HG03457 (cell line): ENCODE data around the gene PTPRC.

ENCODE experiments used
- ATAC-seq: cut with Tn5 transposase; IDR thresholded peaks from one replicate; pipeline ENCODE4 v1.9.1; 2021; ENCODE audit warnings: moderate number of reproducible peaks; ENCODE audit not compliant: unreplicated experiment

PTPRC gene

GRCh38 chr1:198699167-198700015 is 60.6 kb downstream of the PTPRC start:
- no peak for ATAC-seq

DNA sequence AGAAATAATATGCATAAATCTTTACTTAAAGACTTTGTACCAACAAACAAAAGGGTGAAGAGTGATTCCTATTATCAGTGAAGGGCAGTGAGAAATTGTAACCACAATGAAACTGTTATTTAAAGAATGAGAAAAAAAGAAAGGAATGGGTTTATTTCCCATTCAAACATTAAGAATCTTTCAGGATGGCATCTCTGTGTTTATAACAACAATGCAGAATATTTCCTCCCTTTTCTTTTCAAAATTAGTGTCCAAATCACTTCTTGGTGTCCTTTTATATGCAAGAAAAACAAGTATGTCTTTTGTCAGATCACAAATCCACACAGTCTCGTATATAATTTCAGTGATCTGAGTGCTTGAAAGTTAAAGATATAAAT is 61.2 kb downstream of the PTPRC start:
- ATAC-seq: no peak

GRCh38 chr1:198700396-198700795 is 61.6 kb downstream of the PTPRC start:
- ATAC-seq: no peak

GRCh38 chr1:198701250-198701649 is 62.4 kb downstream of the PTPRC start:
- no peak for ATAC-seq

GRCh38 chr1:198701766-198702539 is 63.1 kb downstream of the PTPRC start:
- ATAC-seq: no peak

GRCh38 chr1:198708761-198709525 is 70.1 kb downstream of the PTPRC start:
- no peak for ATAC-seq

DNA sequence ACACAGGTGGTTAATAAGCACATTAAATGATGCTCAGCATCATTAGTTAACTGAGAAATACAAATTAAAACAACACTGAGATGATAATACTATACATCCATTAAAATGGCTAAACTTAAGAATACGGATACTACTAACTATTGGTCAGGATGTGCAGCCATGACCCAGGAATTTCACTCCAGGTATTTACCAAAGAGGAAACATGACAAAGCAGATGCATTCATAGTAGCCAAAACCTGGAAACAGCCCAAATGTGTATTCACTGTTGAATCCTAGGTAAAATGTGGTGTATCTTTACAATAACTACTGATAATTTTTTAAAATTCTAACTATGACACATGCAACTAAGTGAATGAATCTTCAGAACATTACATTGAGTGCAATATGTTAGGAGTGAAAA is 73.0 kb downstream of the PTPRC start:
- no peak for ATAC-seq

DNA sequence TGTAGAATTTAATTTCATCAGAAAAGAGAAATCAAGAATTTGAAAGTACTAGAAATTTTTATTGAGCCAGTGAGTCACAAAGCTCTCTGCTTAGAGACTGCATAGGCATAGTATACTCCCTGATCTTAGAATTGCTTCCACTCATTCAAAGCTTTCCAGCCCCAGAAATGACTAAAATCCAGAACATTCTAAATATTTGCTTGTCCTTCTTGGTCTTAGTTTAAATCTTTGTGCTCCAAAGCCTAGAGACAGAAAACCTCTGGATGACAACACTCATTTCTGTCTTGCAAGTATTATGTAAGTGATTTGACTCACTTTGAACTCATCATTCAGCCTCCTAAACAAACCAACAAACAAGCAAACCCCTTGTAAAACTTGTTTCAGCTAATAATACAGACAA is 74.2 kb downstream of the PTPRC start:
- ATAC-seq: no peak

DNA sequence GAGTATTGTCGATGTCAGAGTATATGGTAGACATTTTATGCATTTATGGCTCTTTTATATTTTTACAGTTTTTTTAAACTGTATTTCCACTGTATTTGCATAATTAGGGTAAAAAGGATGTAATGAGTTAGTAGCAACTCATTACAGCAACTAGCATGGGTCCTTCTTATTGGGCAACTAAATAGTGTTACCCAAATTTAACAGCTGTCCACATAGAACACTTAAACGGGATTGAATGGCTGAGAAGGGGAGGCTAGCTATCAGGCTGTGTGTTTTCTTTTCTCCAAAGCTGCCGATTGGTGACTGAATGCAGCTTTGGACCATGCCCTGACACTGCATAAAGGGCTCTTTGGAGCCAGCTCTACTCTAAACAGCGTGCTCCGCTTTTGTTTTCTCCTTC is 75.4 kb downstream of the PTPRC start:
- ATAC-seq: no peak

- no peak for ATAC-seq
Observed at GRCh38 chr1:198716051-198716450, 77.2 kb downstream of the PTPRC start.

DNA sequence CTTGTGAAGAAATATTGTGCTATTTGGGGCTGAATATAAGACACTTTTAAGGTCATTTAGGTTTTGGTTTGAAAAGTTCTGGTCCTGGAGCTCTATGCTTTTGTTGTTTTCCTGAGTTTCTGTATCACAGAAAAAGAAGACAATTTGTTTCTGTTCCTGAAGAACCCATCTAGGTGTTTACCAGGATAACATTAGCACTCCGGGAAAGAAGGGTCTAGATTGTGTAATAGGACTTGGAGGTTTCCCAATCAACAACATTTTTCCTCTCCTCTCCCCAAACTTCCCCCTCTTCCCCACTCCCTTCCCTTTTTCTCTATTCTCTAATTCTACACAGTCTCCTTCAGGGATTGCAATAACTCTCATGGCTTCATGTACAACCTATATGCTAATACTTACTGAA is 78.7 kb downstream of the PTPRC start:
- ATAC-seq: no peak

- ATAC-seq: no peak
Observed at GRCh38 chr1:198723127-198723526, 84.3 kb downstream of the PTPRC start.

DNA sequence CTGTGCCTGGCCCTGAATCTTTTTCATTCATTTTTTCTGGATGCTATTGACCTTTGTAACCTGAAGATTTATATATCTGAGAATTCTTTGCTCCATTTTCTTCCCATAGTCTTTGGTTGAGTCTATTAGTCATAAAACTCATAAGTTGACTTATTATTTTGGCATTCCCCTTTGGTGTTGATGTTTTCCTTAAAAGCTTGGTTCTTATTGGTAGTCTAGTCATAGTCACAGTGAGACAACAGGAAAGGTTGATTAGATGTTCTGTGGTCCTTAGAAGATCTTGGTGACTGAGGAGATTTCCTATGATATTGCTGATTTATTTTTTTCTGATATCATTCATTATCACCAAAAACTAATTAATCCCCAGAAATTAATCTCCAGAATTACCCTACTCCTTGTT is 86.2 kb downstream of the PTPRC start:
- no peak for ATAC-seq

GRCh38 chr1:198726455-198726854 is 87.6 kb downstream of the PTPRC start:
- no peak for ATAC-seq

- ATAC-seq: no peak
Observed at GRCh38 chr1:198729195-198729863, 90.5 kb downstream of the PTPRC start.

GRCh38 chr1:198730952-198731351 is 92.1 kb downstream of the PTPRC start:
- no peak for ATAC-seq

- ATAC-seq: peak; percentile 76
Observed at GRCh38 chr1:198734323-198735008, 95.6 kb downstream of the PTPRC start.

GRCh38 chr1:198741744-198742143 is 102.9 kb downstream of the PTPRC start:
- ATAC-seq: no peak

DNA sequence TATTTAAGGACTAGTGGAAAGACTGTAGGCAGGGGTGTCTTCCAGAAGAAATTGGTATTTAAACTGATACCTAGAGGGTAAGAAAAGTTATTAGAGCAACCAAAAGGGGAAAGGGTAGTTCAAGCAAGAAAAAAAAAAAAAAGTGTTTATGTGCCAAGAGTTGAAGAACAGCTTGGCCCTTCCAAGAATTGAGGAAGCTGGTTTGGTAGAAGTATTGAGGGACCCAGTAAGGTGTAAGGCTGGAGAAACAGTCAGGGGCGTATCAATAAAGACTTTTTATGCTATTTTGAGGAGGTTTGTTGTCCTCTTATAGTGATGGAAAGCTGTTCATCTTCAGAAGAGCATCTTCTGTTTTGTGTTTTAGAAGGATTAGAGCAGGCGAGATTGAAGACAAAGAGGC is 108.3 kb downstream of the PTPRC start:
- ATAC-seq: no peak

DNA sequence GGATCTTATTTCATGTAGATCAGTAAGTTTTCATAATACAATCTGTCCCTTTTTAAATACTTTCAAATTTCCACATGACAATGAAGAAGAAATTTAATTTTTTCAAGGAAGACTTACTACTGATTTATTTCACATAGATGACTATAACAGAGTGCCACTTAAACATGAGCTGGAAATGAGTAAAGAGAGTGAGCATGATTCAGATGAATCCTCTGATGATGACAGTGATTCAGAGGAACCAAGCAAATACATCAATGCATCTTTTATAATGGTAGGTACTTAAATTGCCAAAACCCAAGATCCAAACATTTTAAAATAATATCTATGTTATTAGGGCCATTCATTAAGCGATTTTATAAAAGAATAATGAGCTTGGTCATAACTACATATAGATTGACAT is 110.4 kb downstream of the PTPRC start:
- no peak for ATAC-seq
